HepG2 (cell line): ENCODE data around the gene BRI3BP. TPM values are rescaled to one million over a fixed set of nuclear protein-coding genes. Genes with fewer than 3 reads are reported as not detected.

Source experiments
- ATAC-seq: fragments of 200-7000 bp; cut with Tn5 transposase; 3 replicates; pipeline ENCODE4 v1.9.1; 2020; ENCODE audit warnings: mild to moderate bottlenecking, moderate library complexity
- BruUV-seq: library from RNA; stranded (reverse); fragments of 400-500 nt; replicated peaks from 2 replicates; lab custom pipeline; 2021; lab: Mats Ljungman, UMichigan
- CTCF ChIA-PET: fragments of 300-600 bp; formaldehyde crosslinking; extraction: SDS; loops from one replicate; lab custom pipeline; 2021; ENCODE audit warnings: low total read pairs, inconsistent platforms, low intra/inter-chr PET ratio; lab: Yijun Ruan, JAX
- POLR2A ChIA-PET: fragments of 350-600 bp; sonication (Branson Sonifier 250); formaldehyde crosslinking; loops from one replicate; lab custom pipeline; 2020; ENCODE audit warnings: antibody characterized with exemption, inconsistent platforms; lab: Yijun Ruan, JAX
- DNase-seq: peaks from one replicate; pipeline ENCODE4 v3.0.0-alpha.2; 2015; ENCODE audit warnings: low spot score
- FAIRE-seq: peaks from 3 replicates; lab custom pipeline; 2011; peaks lifted over from hg19 to GRCh38; lab: Jason Lieb, UNC
- H2AFZ ChIP-seq: one replicate; pipeline ENCODE4 v1.6.1; 2011; ENCODE audit warnings: low read length, inconsistent platforms
- H3K27ac ChIP-seq: fragments of 300-600 bp; 3 replicates; pipeline ENCODE4 v1.8.0; 2011; ENCODE audit warnings: mixed run types, mild to moderate bottlenecking, mixed read lengths, low read length, inconsistent platforms; ENCODE audit not compliant: insufficient read depth; ENCODE audit errors: extremely low read length
- H3K27me3 ChIP-seq, 2 experiments: fragments of 200-600 bp in 1 of 2; 2 replicates in 1 of 2; 3 replicates in 1 of 2; pipeline versions ENCODE4 v1.6.0 to v1.8.0; 2011; ENCODE audit warnings: low read length in 2 of 2, mild to moderate bottlenecking in 2 of 2, moderate library complexity in 2 of 2, inconsistent platforms in 1 of 2; ENCODE audit not compliant: insufficient read depth in 2 of 2, control insufficient read depth in 1 of 2
- H3K36me3 ChIP-seq, 2 experiments: fragments of 200-600 bp in 1 of 2; replicated peaks in 1 of 2; 2 replicates in 1 of 2; 3 replicates in 1 of 2; pipeline versions ENCODE4 v1.5.1 to v1.8.0; 2011; ENCODE audit warnings: low read length in 2 of 2, inconsistent platforms in 1 of 2; ENCODE audit not compliant: insufficient read depth in 2 of 2, control insufficient read depth in 1 of 2
- H3K4me1 ChIP-seq: 2 replicates; pipeline ENCODE4 v1.5.1; 2012; ENCODE audit warnings: low read length, inconsistent platforms; ENCODE audit not compliant: insufficient read depth
- H3K4me2 ChIP-seq: 2 replicates; pipeline ENCODE4 v1.6.0; 2011; ENCODE audit warnings: low read depth, low read length, inconsistent platforms
- H3K4me3 ChIP-seq, 3 experiments: fragments of 200-600 bp in 1 of 3; sonication (generic), shearing (Covaris generic) in 1 of 3; replicated peaks in 1 of 3; 2 replicates each; pipeline ENCODE4 v1.5.1; 2011 to 2016; ENCODE audit warnings: low read length in 3 of 3, inconsistent platforms in 2 of 3, low read depth in 2 of 3, mild to moderate bottlenecking in 2 of 3, control low read depth in 1 of 3, mixed read lengths in 1 of 3; ENCODE audit not compliant: insufficient read depth in 1 of 3
- H3K79me2 ChIP-seq: one replicate; pipeline ENCODE4 v1.6.1; 2011; ENCODE audit warnings: low read length, inconsistent platforms; ENCODE audit not compliant: insufficient read depth
- H3K9ac ChIP-seq: 2 replicates; pipeline ENCODE4 v1.6.0; 2011; ENCODE audit warnings: mild to moderate bottlenecking, low read depth, low read length, inconsistent platforms; ENCODE audit not compliant: insufficient read depth
- H3K9me3 ChIP-seq: 2 replicates; pipeline ENCODE4 v1.5.1; 2012; ENCODE audit warnings: mild to moderate bottlenecking, low read length
- H4K20me1 ChIP-seq: 2 replicates; pipeline ENCODE4 v1.6.0; 2011; ENCODE audit warnings: inconsistent platforms, mild to moderate bottlenecking, low read length, moderate library complexity; ENCODE audit not compliant: insufficient read depth
- CCAR2 ChIP-seq: fragments of 200-400 bp; formaldehyde crosslinking; optimal IDR thresholded peaks from 2 replicates; pipeline ENCODE3; 2018; ENCODE audit warnings: low read depth, mild to moderate bottlenecking, low read length, moderate library complexity
- GTF2F1 ChIP-seq: fragments of 150-350 bp; IDR thresholded peaks from 2 replicates; pipeline ENCODE4 v1.6.1; 2014; ENCODE audit warnings: low read length
- JDP2 ChIP-seq: sonication (generic); formaldehyde crosslinking; IDR thresholded peaks from 2 replicates; pipeline ENCODE4 v1.8.1; 2022; ENCODE audit warnings: missing genetic modification reagents, borderline replicate concordance
- PHF20 ChIP-seq: sonication (generic); formaldehyde crosslinking; IDR thresholded peaks from 2 replicates; pipeline ENCODE4 v1.5.0; 2020; ENCODE audit warnings: mild to moderate bottlenecking, missing genetic modification reagents
- POGZ ChIP-seq: sonication (generic); formaldehyde crosslinking; IDR thresholded peaks from 2 replicates; pipeline ENCODE4 v1.4.0; 2020; ENCODE audit warnings: mild to moderate bottlenecking, missing genetic modification reagents
- REL ChIP-seq: sonication (generic); formaldehyde crosslinking; conservative IDR thresholded peaks from 2 replicates; pipeline ENCODE4 v1.8.0; 2022; ENCODE audit warnings: mild to moderate bottlenecking, missing genetic modification reagents, moderate library complexity
- SRF ChIP-seq: IDR thresholded peaks from 2 replicates; pipeline ENCODE4 v1.6.1; 2011; ENCODE audit warnings: mild to moderate bottlenecking, low read depth, low read length, moderate library complexity
- TAF1 ChIP-seq: sonication (generic); formaldehyde crosslinking; IDR thresholded peaks from 2 replicates; pipeline ENCODE4 v1.4.0; 2020; ENCODE audit warnings: missing genetic modification reagents
- TBX3 ChIP-seq: fragments of 450-650 bp; IDR thresholded peaks from 2 replicates; pipeline ENCODE4 v1.6.1; 2017; ENCODE audit warnings: antibody characterized with exemption, mild to moderate bottlenecking, inconsistent platforms, borderline replicate concordance
- U2AF2 ChIP-seq: fragments of 200-400 bp; formaldehyde crosslinking; IDR thresholded peaks from 2 replicates; pipeline ENCODE4 v1.6.1; 2017; ENCODE audit warnings: low read depth, mild to moderate bottlenecking, low read length
- ZNF264 ChIP-seq: sonication (generic); formaldehyde crosslinking; IDR thresholded peaks from 2 replicates; pipeline ENCODE4 v1.4.0; 2020; ENCODE audit warnings: missing genetic modification reagents
- ZNF543 ChIP-seq: sonication (generic); formaldehyde crosslinking; IDR thresholded peaks from 2 replicates; pipeline ENCODE4 v1.4.0; 2020; ENCODE audit warnings: mild to moderate bottlenecking, missing genetic modification reagents
- ZNF788 ChIP-seq: sonication (generic); formaldehyde crosslinking; IDR thresholded peaks from 2 replicates; pipeline ENCODE4 v1.5.0; 2020; ENCODE audit warnings: mild to moderate bottlenecking, missing genetic modification reagents, borderline replicate concordance
- ZSCAN30 ChIP-seq: sonication (generic); formaldehyde crosslinking; IDR thresholded peaks from 2 replicates; pipeline ENCODE4 v1.5.0; 2020; ENCODE audit warnings: mild to moderate bottlenecking, missing genetic modification reagents
- WGBS: methylation state at CpG from one replicate; pipeline ENCODE4 v1.1.6; 2017; ENCODE audit warnings: low lambda C conversion rate; 5-methylcytosine and 5-hydroxymethylcytosine counted together
- in situ Hi-C: cut with HindIII; loops from 2 replicates; pipeline ENCODE4 v1.10.0; 2017; ENCODE audit warnings: low pct_unique_long_range_greater_than_20kb; ENCODE audit not compliant: extremely low pct_ligation_motif_present
- intact Hi-C: fragments of 100-400 bp; cut with micrococcal nuclease; formaldehyde crosslinking; loops from one replicate; pipeline ENCODE4 v1.10.0; 2022; ENCODE audit not compliant: unreplicated experiment
- polyA plus RNA-seq, 8 experiments: library from polyadenylated mRNA; depleted of rRNA in 3 of 8; stranded (reverse) in 7 of 8; unstranded in 1 of 8; fragments of >200 nt; fragmentation: Illumina TruSeq in 4 of 8; extraction: Trizol in 4 of 8; gene quantifications; 2 replicates each; pipeline versions ENCODE4 v1.2.1 to v1.2.3, GENCODE V29; 2011 to 2016; ENCODE audit warnings: low read depth in 4 of 8, missing spikeins in 1 of 8, mixed read lengths in 1 of 8; ENCODE audit not compliant: insufficient read depth in 1 of 8
- total RNA-seq, 5 experiments: library from RNA; depleted of rRNA; stranded (reverse); fragments of >200 nt; fragmentation: Illumina TruSeq; extraction: Trizol; gene quantifications; 2 replicates each; pipeline ENCODE4 v1.2.3, GENCODE V29; 2016; ENCODE audit warnings: low read depth in 1 of 5
- TF ChIP-seq, protein P1 (sequence below): sonication (generic); formaldehyde crosslinking; conservative IDR thresholded peaks from 2 replicates; pipeline ENCODE4 v1.5.0; 2020; ENCODE audit warnings: missing genetic modification reagents
- TF ChIP-seq, protein P2 (sequence below): IDR thresholded peaks from 2 replicates; pipeline ENCODE4 v1.4.0; 2020; ENCODE audit warnings: mild to moderate bottlenecking, missing genetic modification reagents

BRI3BP gene
- total and polyA plus RNA-seq, 2 of the 13 experiments (the other 11 are each of a cell fraction or from before 2014, with no cell fraction given), result 7.5 to 21.1 TPM

DNA sequence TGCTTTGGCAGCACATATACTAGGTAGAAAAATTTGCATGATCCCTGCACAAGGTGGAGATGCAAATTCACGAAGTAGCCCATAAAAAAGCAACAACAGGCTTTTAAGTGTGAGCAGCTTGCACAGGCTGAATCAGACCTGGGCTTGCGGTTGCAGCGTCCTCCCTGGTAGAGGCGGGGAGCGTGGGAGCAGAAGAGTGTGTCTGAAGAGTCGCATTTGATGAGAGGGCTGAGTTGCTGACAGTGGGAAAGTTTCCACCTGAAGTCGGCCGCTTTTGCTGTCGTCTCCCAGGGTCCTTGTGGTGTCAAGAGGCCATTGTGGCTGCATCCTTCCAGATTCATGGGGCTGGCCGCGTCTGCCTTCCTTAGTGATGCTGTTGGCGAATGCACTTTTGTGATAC, 78.0 kb downstream of the BRI3BP start:
- DNase-seq (no peak), ATAC-seq (no peak), FAIRE-seq (no peak)
- Histone ChIP-seq H3K9ac (no peak overlapping the region), H3K4me3 (no peak overlapping the region), H3K27ac (no peak overlapping the region), H3K4me1 (peaks cover 12% of the 10 kb centered on the region), H3K79me2 (peaks cover 11% of the 10 kb centered on the region), H3K36me3 (peaks cover 15 to 26% of the 10 kb centered on the region in 2 experiments), H3K4me2 (no peak overlapping the region), H3K9me3 (no peaks in the 10 kb centered on the region), H2AFZ (no peak overlapping the region), H3K27me3 (no peaks in the 10 kb centered on the region), H4K20me1 (peaks cover 8% of the 10 kb centered on the region; the same call in 1 of the 2 replicates)
- TF ChIP-seq, protein P1, sequence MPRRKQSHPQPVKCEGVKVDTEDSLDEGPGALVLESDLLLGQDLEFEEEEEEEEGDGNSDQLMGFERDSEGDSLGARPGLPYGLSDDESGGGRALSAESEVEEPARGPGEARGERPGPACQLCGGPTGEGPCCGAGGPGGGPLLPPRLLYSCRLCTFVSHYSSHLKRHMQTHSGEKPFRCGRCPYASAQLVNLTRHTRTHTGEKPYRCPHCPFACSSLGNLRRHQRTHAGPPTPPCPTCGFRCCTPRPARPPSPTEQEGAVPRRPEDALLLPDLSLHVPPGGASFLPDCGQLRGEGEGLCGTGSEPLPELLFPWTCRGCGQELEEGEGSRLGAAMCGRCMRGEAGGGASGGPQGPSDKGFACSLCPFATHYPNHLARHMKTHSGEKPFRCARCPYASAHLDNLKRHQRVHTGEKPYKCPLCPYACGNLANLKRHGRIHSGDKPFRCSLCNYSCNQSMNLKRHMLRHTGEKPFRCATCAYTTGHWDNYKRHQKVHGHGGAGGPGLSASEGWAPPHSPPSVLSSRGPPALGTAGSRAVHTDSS (CRISPR knock-in tag), result no peak
- TF ChIP-seq POGZ (no peak), ZNF543 (CRISPR knock-in tag) (no peak), TAF1 (CRISPR knock-in tag) (no peak), JDP2 (CRISPR knock-in tag) (no peak), GTF2F1 (no peak), PHF20 (no peak), SRF (no peak)
- ChIA-PET POLR2A (no interaction called here), CTCF (no interaction called here)
- in situ Hi-C loops, result no loop called here
- BruUV-seq, result no TSS peak
- 96% methylated on average over 11 of the region's 12 CpGs for WGBS
- intact Hi-C loops, result no loop called here

DNA sequence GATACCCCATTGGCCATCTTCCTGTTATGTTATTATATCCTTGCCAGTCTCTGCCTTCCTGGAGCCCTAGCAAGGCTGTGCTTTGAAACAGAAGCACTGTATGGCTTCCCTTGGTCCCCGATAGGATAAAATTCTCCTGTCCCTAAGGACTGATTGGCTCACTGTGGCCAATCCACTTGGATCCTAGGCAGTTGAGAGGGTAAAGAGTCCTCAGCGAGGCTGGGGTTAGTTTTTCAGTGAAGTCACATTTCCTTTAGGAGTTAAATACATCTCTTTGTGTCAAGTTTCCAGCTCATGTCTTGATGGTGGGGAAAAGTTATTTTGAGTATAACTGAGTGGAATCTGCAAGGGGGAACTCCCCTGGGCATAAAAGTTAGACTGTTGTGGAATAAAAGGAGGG, 79.1 kb downstream of the BRI3BP start:
- WGBS, result 89% methylated on average over 2 of the region's 2 CpGs
- no peak for ATAC-seq
- POLR2A ChIA-PET, result no interaction called here

More for the DNA sequence above, 79.1 kb downstream of the BRI3BP start:
- Histone ChIP-seq H3K4me3 (no peak overlapping the region), H3K79me2 (peaks cover 2% of the 10 kb centered on the region), H3K36me3 (peaks cover 16 to 32% of the 10 kb centered on the region in 2 experiments), H3K27me3 (no peaks in the 10 kb centered on the region), H3K4me2 (no peak overlapping the region), H2AFZ (no peak overlapping the region), H3K9me3 (no peaks in the 10 kb centered on the region), H3K9ac (no peak overlapping the region), H3K27ac (no peak overlapping the region), H4K20me1 (peaks cover 8% of the 10 kb centered on the region; the same call in 1 of the 2 replicates), H3K4me1 (peaks cover 2% of the 10 kb centered on the region; the same call in 1 of the 2 replicates)
- intact Hi-C loops, result no loop called here
- in situ Hi-C loops, result no loop called here
- no TSS peak for BruUV-seq
- no peak for FAIRE-seq
- CTCF ChIA-PET, result no interaction called here
- no peak for TF ChIP-seq TBX3
- TF ChIP-seq ZSCAN30 (CRISPR knock-in tag), result no peak
- no peak for TF ChIP-seq ZNF264 (CRISPR knock-in tag)
- TF ChIP-seq U2AF2, result no peak
- TF ChIP-seq ZNF788, result no peak
- TF ChIP-seq, protein P2, sequence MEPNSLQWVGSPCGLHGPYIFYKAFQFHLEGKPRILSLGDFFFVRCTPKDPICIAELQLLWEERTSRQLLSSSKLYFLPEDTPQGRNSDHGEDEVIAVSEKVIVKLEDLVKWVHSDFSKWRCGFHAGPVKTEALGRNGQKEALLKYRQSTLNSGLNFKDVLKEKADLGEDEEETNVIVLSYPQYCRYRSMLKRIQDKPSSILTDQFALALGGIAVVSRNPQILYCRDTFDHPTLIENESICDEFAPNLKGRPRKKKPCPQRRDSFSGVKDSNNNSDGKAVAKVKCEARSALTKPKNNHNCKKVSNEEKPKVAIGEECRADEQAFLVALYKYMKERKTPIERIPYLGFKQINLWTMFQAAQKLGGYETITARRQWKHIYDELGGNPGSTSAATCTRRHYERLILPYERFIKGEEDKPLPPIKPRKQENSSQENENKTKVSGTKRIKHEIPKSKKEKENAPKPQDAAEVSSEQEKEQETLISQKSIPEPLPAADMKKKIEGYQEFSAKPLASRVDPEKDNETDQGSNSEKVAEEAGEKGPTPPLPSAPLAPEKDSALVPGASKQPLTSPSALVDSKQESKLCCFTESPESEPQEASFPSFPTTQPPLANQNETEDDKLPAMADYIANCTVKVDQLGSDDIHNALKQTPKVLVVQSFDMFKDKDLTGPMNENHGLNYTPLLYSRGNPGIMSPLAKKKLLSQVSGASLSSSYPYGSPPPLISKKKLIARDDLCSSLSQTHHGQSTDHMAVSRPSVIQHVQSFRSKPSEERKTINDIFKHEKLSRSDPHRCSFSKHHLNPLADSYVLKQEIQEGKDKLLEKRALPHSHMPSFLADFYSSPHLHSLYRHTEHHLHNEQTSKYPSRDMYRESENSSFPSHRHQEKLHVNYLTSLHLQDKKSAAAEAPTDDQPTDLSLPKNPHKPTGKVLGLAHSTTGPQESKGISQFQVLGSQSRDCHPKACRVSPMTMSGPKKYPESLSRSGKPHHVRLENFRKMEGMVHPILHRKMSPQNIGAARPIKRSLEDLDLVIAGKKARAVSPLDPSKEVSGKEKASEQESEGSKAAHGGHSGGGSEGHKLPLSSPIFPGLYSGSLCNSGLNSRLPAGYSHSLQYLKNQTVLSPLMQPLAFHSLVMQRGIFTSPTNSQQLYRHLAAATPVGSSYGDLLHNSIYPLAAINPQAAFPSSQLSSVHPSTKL (CRISPR knock-in tag), result no peak
- TF ChIP-seq CCAR2, result no peak
- TF ChIP-seq REL (CRISPR knock-in tag), result no peak
- TF ChIP-seq, all 625 proteins: peak for 0
- DNase-seq, result no peak
